ENCODE results near the gene SH3PXD2A.

Gene SH3PXD2A

GRCh38 chr10:103659674-103660363 lies 195.6 kb downstream of the SH3PXD2A start:
- DNase-seq: no peak

GRCh38 chr10:103658049-103658577 lies 197.3 kb downstream of the SH3PXD2A start:
- DNase-seq: peak; percentile 4

GRCh38 chr10:103657061-103657591 lies 198.2 kb downstream of the SH3PXD2A start:
- no peak for DNase-seq

- no peak for DNase-seq
Observed at GRCh38 chr10:103654925-103655324, 200.5 kb downstream of the SH3PXD2A start.

- peak; percentile 46 for DNase-seq
Observed at GRCh38 chr10:103653581-103654037, 201.8 kb downstream of the SH3PXD2A start.

- peak; percentile 15 for DNase-seq
Observed at GRCh38 chr10:103652599-103653281, 202.6 kb downstream of the SH3PXD2A start.

GRCh38 chr10:103651783-103652476 lies 203.4 kb downstream of the SH3PXD2A start:
- no peak for DNase-seq

- DNase-seq: no peak
Observed at GRCh38 chr10:103651333-103651732, 204.0 kb downstream of the SH3PXD2A start.

GRCh38 chr10:103649654-103650423 lies 205.5 kb downstream of the SH3PXD2A start:
- DNase-seq: peak; percentile 69

GRCh38 chr10:103648636-103649532 lies 206.5 kb downstream of the SH3PXD2A start:
- DNase-seq: no peak

- DNase-seq: no peak
Observed at GRCh38 chr10:103648251-103648635, 207.1 kb downstream of the SH3PXD2A start.

GRCh38 chr10:103646304-103646703 lies 209.1 kb downstream of the SH3PXD2A start:
- DNase-seq: no peak

GRCh38 chr10:103645141-103646054 lies 210.0 kb downstream of the SH3PXD2A start:
- no peak for DNase-seq

GRCh38 chr10:103643381-103643780 lies 212.0 kb downstream of the SH3PXD2A start:
- no peak for DNase-seq

GRCh38 chr10:103641326-103641725 lies 214.1 kb downstream of the SH3PXD2A start:
- DNase-seq: no peak

GRCh38 chr10:103640436-103641181 lies 214.8 kb downstream of the SH3PXD2A start:
- no peak for DNase-seq

- DNase-seq: no peak
Observed at GRCh38 chr10:103638948-103639347, 216.4 kb downstream of the SH3PXD2A start.

GRCh38 chr10:103637927-103638557 lies 217.3 kb downstream of the SH3PXD2A start:
- DNase-seq: no peak

GRCh38 chr10:103637011-103637410 lies 218.4 kb downstream of the SH3PXD2A start:
- DNase-seq: no peak

Data from NCI-H2171 treated with DMSO at 0.1 percent for 48 hours (cell line).